ENCODE data around the gene SLC39A9. TPM values are rescaled to one million over a fixed set of nuclear protein-coding genes. Genes with fewer than 3 reads are reported as not detected.
A peak's percentile ranks its signal among the peaks of the same experiment; 100 is the strongest.

SLC39A9 gene
- total and polyA plus RNA-seq, 10 of the 15 experiments (the other 5 are each of a cell fraction or from before 2014, with no cell fraction given): 19.9 to 109 (median 46.9) TPM

DNA sequence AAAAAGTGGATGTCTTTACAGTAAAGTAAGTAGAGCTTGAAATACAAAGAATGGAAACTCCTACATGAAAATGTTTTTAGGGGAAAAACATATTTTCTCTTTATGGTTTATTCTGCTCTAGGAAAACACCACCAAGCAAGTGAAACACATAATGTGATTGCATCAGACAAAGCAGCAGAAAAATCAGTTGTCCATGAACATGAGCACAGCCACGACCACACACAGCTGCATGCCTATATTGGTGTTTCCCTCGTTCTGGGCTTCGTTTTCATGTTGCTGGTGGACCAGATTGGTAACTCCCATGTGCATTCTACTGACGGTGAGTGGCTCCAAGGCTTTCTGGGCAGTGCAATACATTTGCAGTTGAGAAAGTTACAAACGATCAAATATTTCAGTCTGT, 43.5 kb downstream of the SLC39A9 start (continued):
- 0 out of 2 replicates have a peak, but pooled peaks have one; percentile 24 for TF ChIP-seq CREB1 (IDR thresholded peaks at IDR 0.05; ENCODE audit: low read depth)
- TF ChIP-seq ETV6 (conservative IDR thresholded peaks at IDR 0.05 in 1 of 2, IDR thresholded peaks at IDR 0.05 in 1 of 2; ENCODE audit: borderline replicate concordance in 1 of 2, low read depth in 1 of 2): no peak
- no peak for TF ChIP-seq FOS (IDR thresholded peaks at IDR 0.05; ENCODE audit: borderline replicate concordance, extremely low read depth, insufficient read length)
- TF ChIP-seq MTA2 (IDR thresholded peaks at IDR 0.05; ENCODE audit: low read depth): no peak; the same call in 1 of the 2 replicates
- TF ChIP-seq, protein P1, sequence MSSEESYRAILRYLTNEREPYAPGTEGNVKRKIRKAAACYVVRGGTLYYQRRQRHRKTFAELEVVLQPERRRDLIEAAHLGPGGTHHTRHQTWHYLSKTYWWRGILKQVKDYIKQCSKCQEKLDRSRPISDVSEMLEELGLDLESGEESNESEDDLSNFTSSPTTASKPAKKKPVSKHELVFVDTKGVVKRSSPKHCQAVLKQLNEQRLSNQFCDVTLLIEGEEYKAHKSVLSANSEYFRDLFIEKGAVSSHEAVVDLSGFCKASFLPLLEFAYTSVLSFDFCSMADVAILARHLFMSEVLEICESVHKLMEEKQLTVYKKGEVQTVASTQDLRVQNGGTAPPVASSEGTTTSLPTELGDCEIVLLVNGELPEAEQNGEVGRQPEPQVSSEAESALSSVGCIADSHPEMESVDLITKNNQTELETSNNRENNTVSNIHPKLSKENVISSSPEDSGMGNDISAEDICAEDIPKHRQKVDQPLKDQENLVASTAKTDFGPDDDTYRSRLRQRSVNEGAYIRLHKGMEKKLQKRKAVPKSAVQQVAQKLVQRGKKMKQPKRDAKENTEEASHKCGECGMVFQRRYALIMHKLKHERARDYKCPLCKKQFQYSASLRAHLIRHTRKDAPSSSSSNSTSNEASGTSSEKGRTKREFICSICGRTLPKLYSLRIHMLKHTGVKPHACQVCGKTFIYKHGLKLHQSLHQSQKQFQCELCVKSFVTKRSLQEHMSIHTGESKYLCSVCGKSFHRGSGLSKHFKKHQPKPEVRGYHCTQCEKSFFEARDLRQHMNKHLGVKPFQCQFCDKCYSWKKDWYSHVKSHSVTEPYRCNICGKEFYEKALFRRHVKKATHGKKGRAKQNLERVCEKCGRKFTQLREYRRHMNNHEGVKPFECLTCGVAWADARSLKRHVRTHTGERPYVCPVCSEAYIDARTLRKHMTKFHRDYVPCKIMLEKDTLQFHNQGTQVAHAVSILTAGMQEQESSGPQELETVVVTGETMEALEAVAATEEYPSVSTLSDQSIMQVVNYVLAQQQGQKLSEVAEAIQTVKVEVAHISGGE (CRISPR knock-in tag; IDR thresholded peaks at IDR 0.05): no peak
- no peak for TF ChIP-seq NR2F1 (conservative IDR thresholded peaks at IDR 0.05)
- TF ChIP-seq, protein P2, sequence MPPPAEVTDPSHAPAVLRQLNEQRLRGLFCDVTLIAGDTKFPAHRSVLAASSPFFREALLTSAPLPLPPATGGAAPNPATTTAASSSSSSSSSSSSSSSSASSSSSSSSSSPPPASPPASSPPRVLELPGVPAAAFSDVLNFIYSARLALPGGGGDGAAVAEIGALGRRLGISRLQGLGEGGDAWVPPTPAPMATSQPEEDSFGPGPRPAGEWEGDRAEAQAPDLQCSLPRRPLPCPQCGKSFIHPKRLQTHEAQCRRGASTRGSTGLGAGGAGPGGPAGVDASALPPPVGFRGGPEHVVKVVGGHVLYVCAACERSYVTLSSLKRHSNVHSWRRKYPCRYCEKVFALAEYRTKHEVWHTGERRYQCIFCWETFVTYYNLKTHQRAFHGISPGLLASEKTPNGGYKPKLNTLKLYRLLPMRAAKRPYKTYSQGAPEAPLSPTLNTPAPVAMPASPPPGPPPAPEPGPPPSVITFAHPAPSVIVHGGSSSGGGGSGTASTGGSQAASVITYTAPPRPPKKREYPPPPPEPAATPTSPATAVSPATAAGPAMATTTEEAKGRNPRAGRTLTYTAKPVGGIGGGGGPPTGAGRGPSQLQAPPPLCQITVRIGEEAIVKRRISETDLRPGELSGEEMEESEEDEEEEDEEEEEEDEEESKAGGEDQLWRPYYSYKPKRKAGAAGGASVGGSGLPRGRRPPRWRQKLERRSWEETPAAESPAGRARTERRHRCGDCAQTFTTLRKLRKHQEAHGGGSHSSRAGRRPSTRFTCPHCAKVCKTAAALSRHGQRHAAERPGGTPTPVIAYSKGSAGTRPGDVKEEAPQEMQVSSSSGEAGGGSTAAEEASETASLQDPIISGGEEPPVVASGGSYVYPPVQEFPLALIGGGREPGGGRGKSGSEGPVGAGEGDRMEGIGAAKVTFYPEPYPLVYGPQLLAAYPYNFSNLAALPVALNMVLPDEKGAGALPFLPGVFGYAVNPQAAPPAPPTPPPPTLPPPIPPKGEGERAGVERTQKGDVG (CRISPR knock-in tag; IDR thresholded peaks at IDR 0.05): no peak
- no peak for TF ChIP-seq ZZZ3 (IDR thresholded peaks at IDR 0.05; ENCODE audit: control insufficient read depth, insufficient read length, low read depth)
- TF ChIP-seq, protein P3, sequence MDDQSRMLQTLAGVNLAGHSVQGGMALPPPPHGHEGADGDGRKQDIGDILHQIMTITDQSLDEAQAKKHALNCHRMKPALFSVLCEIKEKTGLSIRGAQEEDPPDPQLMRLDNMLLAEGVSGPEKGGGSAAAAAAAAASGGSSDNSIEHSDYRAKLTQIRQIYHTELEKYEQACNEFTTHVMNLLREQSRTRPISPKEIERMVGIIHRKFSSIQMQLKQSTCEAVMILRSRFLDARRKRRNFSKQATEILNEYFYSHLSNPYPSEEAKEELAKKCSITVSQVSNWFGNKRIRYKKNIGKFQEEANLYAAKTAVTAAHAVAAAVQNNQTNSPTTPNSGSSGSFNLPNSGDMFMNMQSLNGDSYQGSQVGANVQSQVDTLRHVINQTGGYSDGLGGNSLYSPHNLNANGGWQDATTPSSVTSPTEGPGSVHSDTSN (IDR thresholded peaks at IDR 0.05; ENCODE audit: insufficient replicate concordance, low read depth, low read length): no peak
- peak; percentile 18; the same call in 1 of the 2 replicates for TF ChIP-seq SMC3 (IDR thresholded peaks at IDR 0.05; ENCODE audit: borderline replicate concordance, low read length)
- TF ChIP-seq, protein P4, sequence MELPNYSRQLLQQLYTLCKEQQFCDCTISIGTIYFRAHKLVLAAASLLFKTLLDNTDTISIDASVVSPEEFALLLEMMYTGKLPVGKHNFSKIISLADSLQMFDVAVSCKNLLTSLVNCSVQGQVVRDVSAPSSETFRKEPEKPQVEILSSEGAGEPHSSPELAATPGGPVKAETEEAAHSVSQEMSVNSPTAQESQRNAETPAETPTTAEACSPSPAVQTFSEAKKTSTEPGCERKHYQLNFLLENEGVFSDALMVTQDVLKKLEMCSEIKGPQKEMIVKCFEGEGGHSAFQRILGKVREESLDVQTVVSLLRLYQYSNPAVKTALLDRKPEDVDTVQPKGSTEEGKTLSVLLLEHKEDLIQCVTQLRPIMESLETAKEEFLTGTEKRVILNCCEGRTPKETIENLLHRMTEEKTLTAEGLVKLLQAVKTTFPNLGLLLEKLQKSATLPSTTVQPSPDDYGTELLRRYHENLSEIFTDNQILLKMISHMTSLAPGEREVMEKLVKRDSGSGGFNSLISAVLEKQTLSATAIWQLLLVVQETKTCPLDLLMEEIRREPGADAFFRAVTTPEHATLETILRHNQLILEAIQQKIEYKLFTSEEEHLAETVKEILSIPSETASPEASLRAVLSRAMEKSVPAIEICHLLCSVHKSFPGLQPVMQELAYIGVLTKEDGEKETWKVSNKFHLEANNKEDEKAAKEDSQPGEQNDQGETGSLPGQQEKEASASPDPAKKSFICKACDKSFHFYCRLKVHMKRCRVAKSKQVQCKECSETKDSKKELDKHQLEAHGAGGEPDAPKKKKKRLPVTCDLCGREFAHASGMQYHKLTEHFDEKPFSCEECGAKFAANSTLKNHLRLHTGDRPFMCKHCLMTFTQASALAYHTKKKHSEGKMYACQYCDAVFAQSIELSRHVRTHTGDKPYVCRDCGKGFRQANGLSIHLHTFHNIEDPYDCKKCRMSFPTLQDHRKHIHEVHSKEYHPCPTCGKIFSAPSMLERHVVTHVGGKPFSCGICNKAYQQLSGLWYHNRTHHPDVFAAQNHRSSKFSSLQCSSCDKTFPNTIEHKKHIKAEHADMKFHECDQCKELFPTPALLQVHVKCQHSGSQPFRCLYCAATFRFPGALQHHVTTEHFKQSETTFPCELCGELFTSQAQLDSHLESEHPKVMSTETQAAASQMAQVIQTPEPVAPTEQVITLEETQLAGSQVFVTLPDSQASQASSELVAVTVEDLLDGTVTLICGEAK (IDR thresholded peaks at IDR 0.05; ENCODE audit: borderline replicate concordance): no peak
- TF ChIP-seq NFYB (IDR thresholded peaks at IDR 0.05; ENCODE audit: insufficient read depth, low read depth, low read length): no peak
- TF ChIP-seq, protein P5, sequence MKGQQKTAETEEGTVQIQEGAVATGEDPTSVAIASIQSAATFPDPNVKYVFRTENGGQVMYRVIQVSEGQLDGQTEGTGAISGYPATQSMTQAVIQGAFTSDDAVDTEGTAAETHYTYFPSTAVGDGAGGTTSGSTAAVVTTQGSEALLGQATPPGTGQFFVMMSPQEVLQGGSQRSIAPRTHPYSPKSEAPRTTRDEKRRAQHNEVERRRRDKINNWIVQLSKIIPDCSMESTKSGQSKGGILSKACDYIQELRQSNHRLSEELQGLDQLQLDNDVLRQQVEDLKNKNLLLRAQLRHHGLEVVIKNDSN (IDR thresholded peaks at IDR 0.05; ENCODE audit: borderline replicate concordance, extremely low read length, insufficient read depth, low read depth, low read length): no peak
- TF ChIP-seq MXI1 (IDR thresholded peaks at IDR 0.05; ENCODE audit: low read depth, low read length): no peak
- no peak for TF ChIP-seq CHD2 (IDR thresholded peaks at IDR 0.05; ENCODE audit: borderline replicate concordance, low read depth, low read length)
